GM18505 (cell line): ENCODE measurements around the gene CD300E.
"Not testable (repeated sequence)": the region's sequence is repeated elsewhere in the genome, so short reads cannot be mapped to it uniquely, and the experiment has no call there.

ENCODE experiments used
- ATAC-seq: cut with Tn5 transposase; IDR thresholded peaks from one replicate; pipeline ENCODE4 v1.9.1; 2021; ENCODE audit not compliant: unreplicated experiment
- POLR2A ChIP-seq: IDR thresholded peaks from 4 replicates; pipeline ENCODE4 v1.6.1; 2011; ENCODE audit warnings: borderline replicate concordance; ENCODE audit not compliant: insufficient read depth, insufficient read length; ENCODE audit errors: extremely low read depth

CD300E gene

GRCh38 chr17:74643826-74644225, 20.3 kb upstream of the CD300E start:
- TF ChIP-seq POLR2A: no peak
- ATAC-seq: no peak

- no peak for ATAC-seq
- no peak for TF ChIP-seq POLR2A
Observed at GRCh38 chr17:74642995-74643394, 19.5 kb upstream of the CD300E start.

GRCh38 chr17:74642556-74642955, 19.0 kb upstream of the CD300E start:
- no peak for ATAC-seq
- TF ChIP-seq POLR2A: no peak

DNA sequence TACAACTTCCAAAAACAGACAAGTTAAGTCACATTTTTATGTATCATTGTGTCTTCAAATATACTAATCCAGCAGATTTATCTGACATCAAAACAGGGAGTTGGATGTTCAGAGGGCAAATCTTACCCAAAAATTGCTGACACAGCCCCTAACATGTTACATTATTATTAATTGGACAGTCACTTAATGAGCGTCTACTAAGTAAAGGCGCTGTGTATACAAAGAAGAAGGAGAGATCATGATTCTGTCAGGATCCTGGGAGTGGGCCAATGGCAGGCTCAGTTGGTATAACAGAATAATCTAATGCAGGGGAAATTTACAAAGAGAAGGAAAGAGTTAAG, 18.4 kb upstream of the CD300E start:
- ATAC-seq: no peak
- TF ChIP-seq POLR2A: no peak

DNA sequence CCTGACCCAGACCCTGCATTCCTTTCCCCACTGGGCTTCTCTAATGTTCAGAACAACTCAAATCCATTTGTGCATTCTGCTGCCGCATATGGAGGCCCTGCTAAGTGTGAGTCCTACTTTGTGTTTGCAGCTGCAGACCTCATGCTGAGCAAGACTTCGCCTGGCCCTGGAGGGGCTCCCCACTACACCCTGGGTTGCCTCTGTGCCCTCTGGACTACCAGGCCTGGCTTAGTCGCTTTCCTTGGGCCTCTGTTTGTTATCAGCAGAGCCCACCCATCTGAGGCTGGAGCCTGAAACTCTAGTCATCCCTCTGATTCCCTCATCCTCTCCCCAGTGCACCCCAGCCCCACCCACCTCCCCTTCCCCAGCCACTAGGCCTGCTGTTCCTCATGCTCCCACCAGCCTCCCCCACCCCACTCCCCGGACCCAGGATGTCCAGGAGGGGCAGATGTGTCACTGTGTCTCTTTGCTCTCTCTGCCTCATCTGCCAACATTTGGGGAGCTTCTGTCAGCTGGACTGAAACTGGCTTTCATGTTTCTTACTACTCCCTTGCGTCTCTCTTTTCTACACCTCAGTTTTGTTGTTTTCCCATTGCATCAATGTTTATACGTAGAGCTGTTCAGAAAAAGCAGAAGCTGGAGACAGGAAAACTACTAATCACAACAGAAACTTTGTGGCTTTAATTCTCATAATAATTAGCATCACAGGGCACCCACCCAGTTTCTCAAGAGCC, 17.9 kb upstream of the CD300E start:
- TF ChIP-seq POLR2A: no peak
- ATAC-seq: no peak

GRCh38 chr17:74639704-74640151, 16.2 kb upstream of the CD300E start:
- no peak for TF ChIP-seq POLR2A
- no peak for ATAC-seq

DNA sequence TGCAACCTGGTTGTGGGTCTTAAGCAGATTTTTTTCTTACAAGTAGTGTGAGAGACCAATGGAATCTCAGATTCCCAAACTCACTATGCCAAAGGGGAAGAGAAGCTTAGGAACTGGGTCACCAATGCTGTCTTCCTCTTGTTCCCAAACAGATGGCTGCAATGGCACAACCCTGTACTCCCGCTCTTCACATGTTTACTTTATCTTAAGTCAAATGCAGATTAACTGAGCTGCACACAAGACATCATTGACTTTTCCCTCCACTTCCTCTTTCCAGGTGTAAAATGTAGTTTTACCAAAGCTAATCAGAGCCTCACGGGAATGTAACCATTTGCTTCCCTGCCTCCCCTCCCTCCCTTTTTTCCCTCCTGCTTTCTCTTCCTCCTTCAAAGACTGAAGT, 14.4 kb upstream of the CD300E start:
- no peak for TF ChIP-seq POLR2A
- no peak for ATAC-seq

DNA sequence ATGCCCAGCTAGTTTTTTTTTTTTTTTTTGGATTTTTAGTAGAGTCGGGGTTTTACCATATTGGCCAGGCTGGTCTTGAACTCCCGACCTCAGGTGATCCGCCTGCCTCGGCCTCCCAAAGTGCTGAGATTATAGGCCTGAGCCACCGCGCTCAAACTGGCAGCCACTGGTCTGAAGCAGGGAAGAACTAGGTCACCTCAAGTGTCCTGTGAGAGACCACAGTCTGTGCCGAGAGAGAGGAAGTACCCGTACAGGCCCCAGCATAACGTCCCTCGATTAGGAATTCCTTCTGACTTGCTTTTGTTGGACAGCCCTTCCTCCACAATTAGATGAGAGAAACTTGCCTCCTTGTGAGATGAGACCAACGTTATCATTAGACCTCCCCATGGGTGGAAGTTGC, 13.7 kb upstream of the CD300E start:
- no peak for ATAC-seq
- no peak for TF ChIP-seq POLR2A

GRCh38 chr17:74636541-74637085, 13.1 kb upstream of the CD300E start:
- ATAC-seq: not testable (repeated sequence)

DNA sequence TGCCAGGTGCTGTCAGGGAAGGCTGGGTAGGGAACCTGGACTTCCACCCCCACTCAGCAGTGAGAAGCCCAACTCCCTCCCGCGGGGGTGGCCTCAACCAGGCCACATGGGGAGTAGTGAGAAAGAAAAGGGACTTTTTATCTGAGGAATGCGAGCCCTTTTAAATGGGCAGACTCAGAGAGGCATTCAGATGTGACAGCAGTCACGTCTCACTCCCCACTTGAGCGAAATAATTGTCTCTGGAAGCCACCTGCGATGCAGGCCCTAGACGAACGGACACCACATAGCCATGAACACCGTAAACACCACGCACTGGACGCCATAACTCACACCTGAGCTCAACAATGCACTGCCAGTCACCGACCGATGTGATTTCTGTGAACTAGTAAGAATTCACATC, 11.9 kb upstream of the CD300E start:
- no peak for ATAC-seq
- no peak for TF ChIP-seq POLR2A

- ATAC-seq: no peak
Observed at GRCh38 chr17:74633326-74633725, 9.8 kb upstream of the CD300E start.

GRCh38 chr17:74632617-74633016, 9.1 kb upstream of the CD300E start:
- TF ChIP-seq POLR2A: no peak
- ATAC-seq: no peak

More at GRCh38 chr17:74633326-74633725, 9.8 kb upstream of the CD300E start:
- no peak for TF ChIP-seq POLR2A

- no peak for ATAC-seq
- TF ChIP-seq POLR2A: no peak
Observed at GRCh38 chr17:74631468-74632450, 8.2 kb upstream of the CD300E start.

DNA sequence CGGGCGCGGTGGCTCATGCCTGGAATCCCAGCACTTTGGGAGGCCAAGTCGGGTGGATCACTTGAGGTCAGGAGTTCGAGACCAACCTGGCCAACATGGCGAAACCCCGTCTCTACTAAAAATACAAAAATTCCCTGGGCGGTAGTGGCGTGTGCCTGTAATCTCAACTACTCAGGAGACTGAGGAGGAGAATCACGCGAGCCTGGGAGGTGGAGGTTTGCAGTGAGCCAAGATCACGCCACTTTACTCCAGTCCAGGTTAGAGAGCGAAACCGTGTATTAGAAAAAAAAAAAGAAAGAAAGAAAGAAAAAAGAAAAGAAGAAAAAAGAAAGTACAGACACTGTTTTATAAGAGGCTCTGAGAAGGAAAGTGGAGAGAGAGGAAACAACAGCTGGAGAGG, 6.7 kb upstream of the CD300E start:
- ATAC-seq: not testable (repeated sequence)
